ENCODE measurements around the gene REPS2.

GRCh38 chrX:16950423-16950822, 4.0 kb downstream of the REPS2 start:
- no peak for TF ChIP-seq POLR2A (IDR thresholded peaks at IDR 0.05)
- no peak for TF ChIP-seq CTCF (IDR thresholded peaks at IDR 0.05)
